ENCODE data around the gene NPAS4.
A peak's percentile ranks its signal among the peaks of the same experiment; 100 is the strongest.
"Not testable (repeated sequence)": the region's sequence is repeated elsewhere in the genome, so short reads cannot be mapped to it uniquely, and the experiment has no call there.

The NPAS4 gene

DNA sequence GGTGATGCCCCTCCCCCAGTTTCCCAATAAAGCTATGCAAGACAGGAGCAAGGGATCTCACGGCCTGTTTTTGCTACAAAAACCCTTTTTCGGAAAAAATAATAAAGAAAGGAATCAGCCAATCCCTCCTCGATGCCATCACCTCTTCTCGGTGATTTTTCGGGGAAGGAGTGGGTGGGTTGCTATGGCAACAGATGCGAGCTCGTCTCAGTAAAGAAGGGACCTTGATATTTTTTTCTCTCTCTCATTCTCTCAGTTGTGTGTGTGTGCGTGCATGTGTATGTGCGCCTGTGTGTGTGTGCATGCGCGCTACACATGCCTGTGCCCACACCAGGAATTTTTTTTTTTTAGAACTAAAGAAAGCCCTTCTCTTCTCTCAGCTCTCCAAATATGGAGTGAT is 3.8 kb upstream of the NPAS4 start:
- DNase-seq (ENCODE audit: low read depth in 2 of 2) = no peak

DNA sequence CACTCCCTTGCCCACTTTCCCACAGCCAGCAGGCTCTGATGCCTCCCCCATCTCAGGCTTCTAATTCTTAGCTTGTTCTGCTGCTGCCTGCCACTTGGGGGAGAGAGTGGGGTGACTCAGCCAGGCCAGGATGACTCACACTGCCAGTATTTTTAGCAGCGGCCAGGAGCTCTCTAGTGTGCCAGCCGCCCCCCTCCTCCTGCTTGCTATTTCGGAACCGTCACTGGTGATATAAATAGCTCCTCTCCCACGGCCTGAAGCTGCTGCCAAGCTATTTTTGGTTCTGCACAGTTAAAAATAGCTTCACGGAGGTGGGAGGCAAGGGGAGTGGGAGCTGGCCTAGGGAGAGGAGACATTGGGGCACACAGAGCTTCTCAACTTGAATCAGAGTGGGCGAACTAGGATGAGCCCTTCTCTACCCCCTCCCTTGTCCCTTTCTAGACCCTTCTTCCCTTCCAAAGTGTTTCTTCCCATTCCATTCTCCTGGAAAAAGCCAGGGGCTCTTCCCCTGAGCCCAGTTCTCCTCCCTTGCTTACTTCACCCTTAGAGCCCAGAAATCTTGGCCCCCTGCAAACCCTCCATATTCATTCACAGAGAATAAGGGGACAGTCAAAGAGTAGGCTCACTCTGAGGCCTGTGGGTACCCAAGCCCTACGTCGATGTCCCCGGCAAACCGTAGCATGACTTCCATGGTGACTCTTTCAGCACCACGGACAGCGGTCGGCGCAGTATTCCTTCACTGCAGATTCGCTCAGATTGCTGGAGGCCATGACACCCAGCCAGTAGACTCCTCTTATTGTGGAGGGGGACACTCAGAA is 2.5 kb upstream of the NPAS4 start:
- peak; percentile 31 to 55 for DNase-seq (ENCODE audit: low read depth in 2 of 2)

DNA sequence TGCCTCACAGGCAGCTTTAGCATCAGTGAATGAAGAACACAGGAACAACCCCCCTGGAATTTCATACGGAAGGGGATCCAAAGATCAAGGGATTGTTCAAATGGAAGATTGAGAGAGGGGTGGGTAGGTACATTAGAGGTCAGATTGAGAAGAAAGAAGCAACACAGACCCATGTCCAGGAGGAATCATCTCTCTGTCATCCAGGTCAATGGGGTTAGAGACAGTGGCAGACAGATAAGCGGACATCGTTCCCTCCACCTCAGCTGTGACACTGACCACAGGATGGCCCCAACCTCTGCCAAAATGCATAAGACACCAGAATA is 1.9 kb upstream of the NPAS4 start:
- no peak for DNase-seq (ENCODE audit: low read depth in 2 of 2)

DNA sequence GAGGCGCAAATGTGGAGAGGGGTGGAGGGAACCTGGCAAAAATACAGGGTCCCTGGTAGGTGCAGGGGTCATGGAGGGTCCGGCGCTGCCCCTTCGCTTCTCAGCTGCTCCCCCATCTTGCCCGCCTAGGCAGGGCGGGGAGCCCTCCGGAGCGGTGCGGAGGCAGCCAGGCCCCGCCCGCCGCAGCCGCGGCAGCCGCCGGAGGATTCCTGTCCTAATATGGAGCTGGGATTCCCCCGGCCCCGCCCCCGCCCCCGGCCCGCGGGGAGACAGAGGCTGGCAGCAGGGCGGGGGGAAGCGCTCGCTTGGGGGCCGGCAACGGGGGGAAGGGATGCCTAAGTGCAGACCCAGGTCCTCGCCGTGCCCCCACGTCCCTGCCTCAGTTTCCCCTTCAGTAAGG is 1.0 kb upstream of the NPAS4 start:
- DNase-seq (ENCODE audit: low read depth in 2 of 2) = no peak

DNA sequence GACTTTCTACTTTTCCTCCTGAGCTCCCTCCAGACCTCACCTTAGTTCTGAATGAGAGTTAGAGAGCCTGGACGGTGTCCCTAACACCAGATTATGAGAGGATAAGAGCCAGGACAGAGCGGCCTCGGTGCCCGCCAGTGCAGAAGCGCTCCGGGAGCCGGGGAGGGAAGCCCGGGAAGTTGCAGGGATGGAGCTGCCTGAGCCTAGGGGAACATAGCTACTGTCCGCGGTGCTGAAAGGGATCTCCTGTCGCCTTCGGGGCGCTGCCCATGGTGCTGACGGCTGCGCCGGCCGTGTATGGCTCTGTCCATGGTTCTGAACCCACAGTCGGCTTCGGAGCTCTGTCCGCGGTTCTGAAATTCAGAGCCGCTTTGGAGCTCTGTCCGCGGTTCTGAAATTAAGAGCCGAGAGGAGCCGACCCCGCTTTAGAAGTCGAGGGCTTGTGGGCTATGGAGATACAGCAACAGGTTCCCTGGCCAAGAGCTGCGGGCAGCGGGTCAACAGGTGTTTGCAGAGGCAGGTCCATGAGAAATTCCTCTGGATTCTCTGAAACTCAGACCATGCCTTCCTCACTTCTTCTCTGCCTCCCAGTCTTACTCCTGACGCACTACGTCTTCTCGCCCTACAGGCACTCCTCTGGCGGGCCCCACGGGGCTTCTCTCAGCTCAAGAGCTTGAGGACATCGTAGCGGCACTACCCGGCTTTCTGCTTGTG is 814 bp downstream of the NPAS4 start:
- DNase-seq (ENCODE audit: low read depth in 2 of 2) = peak; percentile 65 to 71

DNA sequence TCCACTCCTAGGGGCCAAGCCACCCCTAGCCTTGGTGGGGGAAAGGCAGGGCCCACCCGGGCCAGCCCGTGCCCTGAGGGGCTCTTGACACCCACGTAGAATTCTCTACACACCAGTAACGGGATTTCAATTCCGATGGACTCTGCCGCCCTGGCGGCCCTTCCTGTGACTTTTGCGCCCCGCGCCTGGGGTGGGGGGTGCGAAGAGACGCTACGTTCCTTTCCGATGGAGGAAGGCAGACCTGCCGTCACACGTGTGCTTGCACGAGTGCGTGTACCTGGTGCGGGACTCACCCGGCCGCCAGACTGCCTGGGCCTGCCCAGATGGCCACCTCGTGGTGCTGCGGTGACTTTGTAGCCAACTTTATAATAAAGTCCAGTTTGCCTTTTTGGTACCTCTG is 5.5 kb downstream of the NPAS4 start:
- DNase-seq (ENCODE audit: low read depth in 2 of 2) = no peak

DNA sequence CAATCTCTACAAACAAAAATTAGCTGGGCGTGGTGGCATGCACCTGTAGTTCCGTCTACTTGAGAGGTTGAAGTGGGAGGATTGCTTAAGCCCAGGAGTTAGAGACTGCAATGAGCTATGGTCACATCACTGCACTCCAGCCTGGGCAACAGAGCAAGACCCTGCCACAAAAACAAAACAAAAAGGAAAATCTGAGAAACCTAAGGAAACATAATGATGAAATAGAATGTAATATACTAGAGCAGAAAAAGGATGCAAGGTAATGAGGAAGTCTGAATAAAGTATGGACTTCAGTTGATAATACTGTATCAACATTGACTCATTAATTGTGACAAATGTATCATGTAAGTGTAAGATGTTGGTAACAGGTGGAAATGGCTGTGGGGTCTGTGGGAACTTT is 8.1 kb downstream of the NPAS4 start:
- DNase-seq (ENCODE audit: low read depth in 2 of 2) = no peak

DNA sequence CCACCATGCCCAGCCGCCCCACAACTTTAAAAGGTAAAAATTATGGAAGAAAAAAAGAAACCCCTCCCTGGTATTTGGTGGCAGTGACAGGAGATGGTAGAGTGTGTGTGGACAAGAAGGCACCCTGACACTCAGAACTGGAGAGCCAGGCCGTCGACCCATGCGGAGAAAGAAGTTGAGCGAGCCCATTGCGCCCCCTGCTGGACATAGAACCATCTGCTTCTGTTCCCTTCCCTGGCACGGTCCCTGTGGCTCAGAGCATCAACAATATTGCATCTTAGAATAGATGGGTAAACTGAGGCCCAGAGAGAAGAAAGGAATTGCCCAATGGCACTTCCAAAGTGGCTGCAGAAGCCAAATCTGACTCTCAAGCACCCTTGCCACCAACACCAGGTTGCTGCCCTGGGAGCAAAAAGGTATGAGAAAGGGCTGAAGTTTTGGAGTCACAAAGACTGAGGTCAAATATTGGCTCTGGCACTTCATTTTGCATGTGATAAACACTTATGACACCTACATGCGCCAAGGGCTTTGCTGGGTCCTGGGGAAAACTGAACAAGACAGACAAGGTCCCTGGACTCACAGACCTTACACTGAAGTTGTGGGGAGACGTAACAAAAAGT is 9.3 kb downstream of the NPAS4 start:
- DNase-seq (ENCODE audit: low read depth in 2 of 2) = peak; percentile 18 to 43

DNA sequence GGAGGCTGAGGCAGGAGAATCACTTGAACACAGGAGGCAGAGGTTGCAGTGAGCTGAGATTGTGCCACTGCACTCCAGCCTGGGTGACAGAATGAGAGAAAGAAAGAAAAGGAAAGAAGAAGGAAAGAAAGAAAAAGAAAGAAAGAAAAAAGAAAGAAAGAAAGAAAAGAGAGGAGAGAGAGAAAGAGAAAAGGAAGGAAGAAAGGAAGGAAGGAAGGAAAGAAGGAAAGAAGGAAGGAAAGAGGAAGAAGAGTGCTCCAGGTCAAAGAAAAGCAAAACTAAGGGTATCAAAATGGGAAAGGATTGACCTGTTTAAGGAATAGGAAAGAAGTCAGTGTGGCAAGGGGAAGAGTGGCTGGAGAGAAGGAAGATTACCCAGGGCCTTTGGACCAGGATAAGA is 10.5 kb downstream of the NPAS4 start:
- not testable (repeated sequence) for DNase-seq (ENCODE audit: low read depth in 2 of 2)

DNA sequence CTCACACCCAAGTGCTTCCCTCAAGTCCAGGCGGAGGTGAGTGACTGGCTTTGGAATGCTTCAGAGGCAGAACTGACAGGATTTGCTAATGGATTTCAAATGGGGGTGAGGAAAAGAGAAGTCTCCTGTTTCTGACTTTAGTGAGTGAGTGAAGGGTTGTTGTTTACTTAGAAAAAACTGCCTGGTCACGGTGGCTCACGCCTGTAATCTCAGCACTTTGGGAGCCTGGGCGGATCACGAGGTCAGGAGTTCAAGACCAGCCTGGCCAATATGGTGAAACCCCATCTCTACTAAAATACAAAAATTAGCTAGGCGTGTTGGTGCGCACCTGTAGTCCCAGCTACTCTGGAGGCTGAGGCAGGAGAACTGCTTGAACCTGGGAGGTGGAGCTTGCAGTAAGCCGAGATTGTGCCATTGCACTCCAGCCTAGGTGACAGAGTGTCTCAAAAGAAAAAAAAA is 11.1 kb downstream of the NPAS4 start:
- DNase-seq (ENCODE audit: low read depth in 2 of 2) = not testable (repeated sequence)

DNA sequence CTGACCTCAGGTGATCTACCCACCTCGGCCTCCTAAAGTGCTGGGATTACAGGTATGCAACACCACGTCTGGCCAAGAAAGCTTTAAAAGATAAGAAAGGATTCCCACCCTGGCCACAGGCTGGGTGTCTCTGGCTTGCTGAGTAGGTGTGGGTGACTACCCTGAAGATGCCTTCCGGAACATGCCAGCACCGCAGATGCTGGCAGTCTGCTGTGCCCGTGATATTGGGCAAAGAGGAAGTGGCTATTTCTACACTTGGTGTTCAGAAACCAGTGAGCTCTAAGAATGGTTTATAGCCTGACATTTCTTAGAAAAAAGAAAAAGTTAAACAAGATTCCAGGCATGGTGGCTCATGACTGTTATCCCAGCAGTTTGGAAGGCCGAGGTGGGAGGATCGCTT is 11.8 kb downstream of the NPAS4 start:
- DNase-seq (ENCODE audit: low read depth in 2 of 2) = no peak

DNA sequence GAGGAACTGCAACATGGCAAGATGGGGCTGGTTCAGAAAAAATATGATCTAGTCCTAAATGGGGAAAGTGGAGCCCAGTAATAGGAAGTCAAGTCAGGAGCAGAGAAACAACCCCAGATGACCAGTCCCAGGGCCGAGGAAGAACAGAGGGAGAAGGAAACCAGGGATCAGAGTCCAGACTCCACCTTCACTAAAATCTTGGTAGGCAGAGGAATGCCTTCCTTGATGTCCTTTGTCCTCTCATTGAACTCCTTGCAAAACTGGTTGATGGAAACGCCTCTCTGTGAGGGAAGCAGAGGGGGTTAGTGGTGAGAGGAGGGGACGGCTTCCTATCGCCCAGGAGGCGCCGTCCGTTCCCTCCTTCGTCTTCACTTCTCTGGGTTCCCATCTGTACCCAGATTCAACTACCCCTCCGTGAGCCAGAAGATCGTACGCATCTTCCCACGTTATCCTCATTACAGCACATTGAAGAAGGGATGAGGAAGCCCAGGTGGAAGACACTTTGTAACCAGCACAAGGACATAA is 17.2 kb downstream of the NPAS4 start:
- no peak for DNase-seq (ENCODE audit: low read depth in 2 of 2)

DNA sequence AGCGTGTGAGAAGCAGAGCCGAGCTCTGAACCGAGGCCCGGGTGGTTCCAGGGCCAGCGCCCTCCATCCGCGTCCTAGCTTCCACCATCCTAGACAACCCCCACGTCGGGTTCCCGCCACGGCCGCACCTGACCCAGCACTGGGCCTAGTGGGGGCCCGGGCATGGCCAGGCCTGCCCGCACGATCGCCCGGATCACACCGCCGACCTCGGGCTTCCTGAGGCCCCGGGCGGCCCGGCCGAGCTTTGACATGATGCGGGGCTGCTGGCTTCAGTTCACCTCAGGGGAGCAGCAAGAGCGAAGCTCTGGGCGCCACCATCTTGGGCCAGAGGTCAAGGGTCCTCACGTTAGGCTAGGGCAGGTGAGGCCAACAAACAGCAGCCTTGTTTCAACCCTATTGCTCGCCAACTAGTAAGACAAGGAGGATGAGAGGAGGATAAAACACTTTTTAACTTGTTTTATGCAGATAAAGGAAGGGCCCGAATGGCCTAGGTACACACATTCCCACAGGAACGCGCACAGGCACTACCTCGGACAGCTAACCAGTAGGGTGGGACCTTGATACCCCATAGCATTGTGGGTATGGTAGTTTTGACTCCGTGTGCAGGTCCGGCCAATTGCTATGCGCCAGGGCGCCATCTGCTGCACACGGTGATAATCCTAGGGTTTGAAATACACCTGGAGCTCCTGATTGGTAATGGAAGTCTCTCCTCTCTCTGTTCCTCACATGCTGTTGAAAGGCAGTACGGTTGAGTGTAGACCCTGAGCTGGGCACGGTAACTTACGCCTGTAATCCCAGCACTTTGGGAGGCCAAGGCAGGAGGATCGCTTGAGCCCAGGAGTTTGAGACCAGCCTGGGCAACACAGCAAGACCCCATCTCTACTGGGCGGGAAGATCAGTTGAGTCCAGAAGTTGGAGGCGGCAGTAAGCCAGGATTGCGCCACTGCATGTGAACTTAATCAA is 17.9 kb downstream of the NPAS4 start, which contains the start of gene MRPL11:
MRPL11 (minus strand) TSS at position 345 of the 963 bp plus-strand sequence; CDS start at position 251, 94 bp downstream.
- DNase-seq (ENCODE audit: low read depth in 2 of 2) = peak; percentile 72 to 79

DNA sequence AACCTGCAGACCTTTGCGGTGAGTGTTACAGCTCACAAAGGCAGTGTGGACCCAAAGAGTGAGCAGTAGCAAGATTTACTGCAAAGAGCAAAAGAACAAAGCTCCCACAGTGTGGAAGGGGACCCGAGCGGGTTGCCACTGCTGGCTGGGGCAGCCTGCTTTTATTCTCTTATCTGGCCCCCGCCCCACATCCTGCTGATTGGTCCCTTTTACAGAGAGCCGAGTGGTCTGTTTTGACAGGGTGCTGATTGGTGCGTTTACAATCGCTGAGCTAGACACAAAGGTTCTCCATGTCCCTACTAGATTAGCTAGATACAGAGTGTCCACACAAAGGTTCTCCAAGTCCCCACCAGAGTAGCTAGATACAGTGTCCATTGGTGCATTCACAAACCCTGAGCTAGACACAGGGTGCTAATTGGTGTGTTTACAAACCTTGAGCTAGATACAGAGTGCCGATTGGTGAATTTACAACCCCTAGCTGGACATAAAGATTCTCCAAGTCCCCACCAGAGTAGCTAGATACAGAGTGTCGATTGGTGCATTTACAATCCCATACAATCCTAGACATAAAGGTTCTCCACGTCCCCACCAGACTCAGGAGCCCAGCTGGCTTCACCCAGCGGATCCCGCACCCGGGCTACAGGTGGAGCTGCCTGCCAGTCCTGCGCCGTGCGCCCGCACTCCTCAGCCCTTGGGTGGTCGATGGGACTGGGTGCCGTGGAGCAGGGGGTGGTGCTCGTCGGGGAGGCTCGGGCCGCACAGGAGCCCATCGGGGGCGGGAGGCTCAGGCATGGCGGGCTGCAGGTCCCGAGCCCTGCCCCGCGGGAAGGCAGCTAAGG is 19.5 kb downstream of the NPAS4 start:
- not testable (repeated sequence) for DNase-seq (ENCODE audit: low read depth in 2 of 2)

DNA sequence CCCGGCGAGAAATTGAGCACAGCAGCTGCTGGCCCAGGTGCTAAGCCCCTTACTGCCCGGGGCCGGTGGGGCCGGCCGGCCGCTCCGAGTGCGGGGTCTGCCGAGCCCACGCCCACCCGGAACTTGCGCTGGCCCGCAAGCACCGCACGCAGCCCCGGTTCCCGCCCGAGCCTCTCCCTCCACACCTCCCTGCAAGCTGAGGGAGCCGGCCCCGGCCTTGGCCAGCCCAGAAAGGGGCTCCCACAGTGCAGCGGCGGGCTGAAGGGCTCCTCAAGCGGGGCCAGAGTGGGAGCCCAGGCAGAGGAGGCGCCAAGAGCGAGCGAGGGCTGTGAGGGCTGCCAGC is 20.1 kb downstream of the NPAS4 start:
- not testable (repeated sequence) for DNase-seq (ENCODE audit: low read depth in 2 of 2)

DNA sequence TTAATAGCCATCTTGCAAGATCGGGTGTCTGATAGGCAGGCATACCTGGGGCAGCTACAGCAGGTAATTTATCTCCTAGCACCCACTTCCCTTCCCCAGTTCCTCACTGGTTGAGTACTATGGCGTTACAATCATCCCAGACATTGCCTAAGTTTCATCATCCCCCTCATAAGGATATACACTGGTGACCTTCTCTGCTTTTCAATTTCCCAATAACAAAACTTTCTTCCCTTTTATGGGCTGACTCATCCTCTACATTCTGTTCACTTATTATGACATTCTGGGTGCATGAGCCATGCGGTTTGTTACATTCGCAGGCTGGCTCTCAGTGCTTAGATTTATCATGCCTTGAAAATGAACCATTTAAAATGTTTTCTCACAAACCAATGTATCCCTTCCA is 22.8 kb downstream of the NPAS4 start:
- no peak for DNase-seq (ENCODE audit: low read depth in 2 of 2)

DNA sequence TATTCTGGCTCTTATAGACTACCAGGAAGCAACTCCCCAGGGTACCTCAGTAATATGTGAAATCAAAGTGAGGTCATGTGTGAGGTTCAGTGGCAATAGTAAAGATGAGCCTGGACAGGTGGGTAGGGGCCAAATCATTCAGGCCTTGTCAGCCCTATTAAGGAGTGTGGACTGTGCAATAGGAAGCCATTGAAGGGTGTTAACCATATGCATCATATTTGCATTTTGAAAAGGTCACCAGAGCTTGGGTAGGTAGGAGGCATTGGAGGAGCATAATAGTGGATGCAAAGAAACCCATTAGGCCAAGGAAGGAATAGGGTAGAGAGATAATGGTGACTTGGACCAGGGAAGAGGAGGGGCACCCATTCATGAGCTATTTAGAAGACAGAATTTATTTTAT is 26.2 kb downstream of the NPAS4 start:
- DNase-seq (ENCODE audit: low read depth in 2 of 2) = no peak

DNA sequence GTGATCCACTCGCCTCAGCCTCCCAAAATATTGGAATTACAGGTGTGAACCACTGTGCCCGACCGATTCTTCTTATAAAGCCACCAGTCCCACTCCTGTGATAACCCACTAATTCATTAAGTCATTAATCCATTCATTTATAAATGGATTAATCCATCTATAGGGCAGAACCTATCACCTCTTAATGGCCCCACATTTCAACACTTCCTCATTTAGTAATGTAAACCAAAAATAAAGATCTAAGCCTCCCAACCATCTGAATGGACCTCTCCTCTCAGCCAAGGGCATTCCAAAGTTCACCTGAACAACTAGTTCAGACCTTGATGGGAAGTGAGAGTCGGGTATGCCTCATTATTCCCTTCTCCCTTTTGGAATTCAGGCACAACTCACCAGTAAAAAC is 27.7 kb downstream of the NPAS4 start:
- no peak for DNase-seq (ENCODE audit: low read depth in 2 of 2)

DNA sequence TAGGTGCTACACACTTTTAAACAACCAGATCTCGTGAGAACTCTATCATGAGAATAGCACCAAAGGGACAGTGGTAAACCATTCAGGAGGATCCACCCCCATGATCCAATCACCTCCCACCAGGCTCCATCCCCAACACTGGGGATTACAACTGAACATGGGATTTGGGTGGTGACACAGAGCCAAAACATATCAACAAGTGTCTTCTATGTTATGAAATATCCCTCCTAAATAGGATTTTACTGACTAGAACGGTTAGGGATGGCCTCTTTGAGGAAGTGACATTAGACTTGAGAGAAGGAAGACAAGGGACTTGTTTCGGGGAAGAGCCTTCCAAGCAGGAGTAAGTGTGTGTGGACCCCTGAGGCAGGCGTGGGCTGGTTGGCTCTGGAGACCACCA is 29.7 kb downstream of the NPAS4 start:
- DNase-seq (ENCODE audit: low read depth in 2 of 2) = no peak

DNA sequence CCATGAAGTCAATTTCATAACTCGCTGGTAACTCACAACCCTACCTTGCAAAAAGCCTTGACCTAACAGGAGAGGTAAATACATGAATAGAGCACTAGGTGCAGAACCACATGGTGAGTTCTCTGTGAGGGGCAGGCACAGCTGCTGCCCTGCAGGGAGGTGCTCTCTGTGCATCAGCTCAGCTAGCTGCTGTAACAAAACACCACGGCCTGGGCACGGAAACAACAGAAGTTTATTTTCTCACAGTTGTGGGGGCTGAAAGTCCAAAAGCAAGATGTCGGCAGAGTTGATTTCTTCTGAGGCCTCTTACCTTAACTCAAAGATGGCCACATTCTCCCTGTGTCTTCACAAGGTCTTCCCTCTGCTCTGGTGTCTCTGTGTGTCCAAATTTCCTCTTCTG is 30.8 kb downstream of the NPAS4 start:
- no peak for DNase-seq (ENCODE audit: low read depth in 2 of 2)

DNA sequence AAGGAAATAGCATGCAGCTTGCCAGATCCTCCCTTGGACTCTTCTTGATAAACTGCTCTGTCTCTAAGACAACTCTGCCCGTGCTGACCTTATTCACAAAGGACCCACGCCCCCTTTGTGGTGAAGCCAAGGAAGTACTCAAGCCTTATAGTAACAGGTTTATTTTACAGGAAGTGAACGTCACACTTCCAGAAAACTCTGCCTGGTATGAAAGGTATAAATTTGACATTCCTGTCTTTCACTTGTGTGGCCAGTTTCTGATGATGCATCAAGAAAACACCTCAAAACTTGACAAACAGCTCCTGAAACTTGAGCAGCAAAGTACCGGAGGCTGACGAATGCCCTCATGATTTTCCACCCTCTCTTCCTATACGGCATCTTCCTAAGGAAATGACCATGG is 33.4 kb downstream of the NPAS4 start:
- no peak for DNase-seq (ENCODE audit: low read depth in 2 of 2)
